K562 (cell line): Measurements from ENCODE around the gene PGP. TPM values are rescaled to one million over a fixed set of nuclear protein-coding genes. Genes with fewer than 3 reads are reported as not detected.
A peak's percentile ranks its signal among the peaks of the same experiment; 100 is the strongest.

Experiments
- NFXL1 ChIP-seq: fragments of 450-650 bp; formaldehyde crosslinking; IDR thresholded peaks from 2 replicates; pipeline ENCODE4 v1.4.0; 2021; ENCODE audit warnings: mild to moderate bottlenecking
- SMARCB1 ChIP-seq: IDR thresholded peaks from 2 replicates; pipeline ENCODE4 v1.6.1; 2011; ENCODE audit warnings: improper control_type of control experiment, low read depth; ENCODE audit not compliant: insufficient read length
- ZNF140 ChIP-seq: fragments of 250-450 bp; sonication (Bioruptor Pico); IDR thresholded peaks from 2 replicates; pipeline ENCODE4 v1.8.0; 2021; ENCODE audit warnings: moderate library complexity, mild to moderate bottlenecking, inconsistent platforms
- polyA plus RNA-seq, 8 experiments: library from polyadenylated mRNA; depleted of rRNA in 4 of 8; stranded (reverse) in 5 of 8; unstranded in 3 of 8; fragments of >200 nt; fragmentation: Nextera tagmentation in 2 of 8; fragmentation: Illumina TruSeq in 1 of 8; extraction: Ambion mirVana in 2 of 8; extraction: Trizol in 1 of 8; gene quantifications; 2 replicates each; pipeline versions ENCODE4 v1.2.1 to v1.2.3, GENCODE V29; 2011 to 2014; ENCODE audit warnings: inconsistent platforms in 1 of 8, missing spikeins in 1 of 8
- total RNA-seq, 7 experiments: library from RNA; depleted of rRNA in 6 of 7; stranded (reverse); fragments of >200 nt in 6 of 7; fragmentation: Illumina TruSeq in 2 of 7; extraction: Trizol in 2 of 7; gene quantifications; 2 replicates each; pipeline versions ENCODE4 v1.2.1 to v1.2.3, GENCODE V29; 2011 to 2021; ENCODE audit warnings: low replicate concordance in 1 of 7
- TF ChIP-seq, protein P1 (sequence below), 2 experiments: fragments of 450-650 bp in 1 of 2; sonication (generic) in 1 of 2; formaldehyde crosslinking in 1 of 2; IDR thresholded peaks; 2 replicates each; pipeline versions ENCODE4 v1.7.1 to v1.9.0; 2016 to 2022; ENCODE audit warnings: inconsistent platforms in 1 of 2, mild to moderate bottlenecking in 1 of 2, missing genetic modification reagents in 1 of 2
- TF ChIP-seq, protein P2 (sequence below): sonication (generic); IDR thresholded peaks from 2 replicates; pipeline ENCODE4 v1.6.1; 2016
- TF ChIP-seq, protein P3 (sequence below), 2 experiments: IDR thresholded peaks in 1 of 2; conservative IDR thresholded peaks in 1 of 2; 2 replicates each; pipeline ENCODE4 v1.6.1; 2016; ENCODE audit warnings: low read depth in 2 of 2, mild to moderate bottlenecking in 1 of 2, missing compliant biosample characterization in 1 of 2, missing genetic modification characterization in 1 of 2, moderate library complexity in 1 of 2
- TF ChIP-seq, protein P4 (sequence below): fragments of 250-450 bp; sonication (Bioruptor Pico); IDR thresholded peaks from 2 replicates; pipeline ENCODE4 v1.5.0; 2021
- TF ChIP-seq, protein P5 (sequence below): fragments of 250-450 bp; sonication (Bioruptor Pico); IDR thresholded peaks from 2 replicates; pipeline ENCODE4 v1.8.0; 2022; ENCODE audit warnings: inconsistent platforms, mild to moderate bottlenecking, moderate library complexity, borderline replicate concordance

Gene PGP
- total and polyA plus RNA-seq, 9 of the 15 experiments (the other 6 are each of a cell fraction or from before 2014, with no cell fraction given), result 1.1 to 57.6 (median 19.6) TPM

DNA sequence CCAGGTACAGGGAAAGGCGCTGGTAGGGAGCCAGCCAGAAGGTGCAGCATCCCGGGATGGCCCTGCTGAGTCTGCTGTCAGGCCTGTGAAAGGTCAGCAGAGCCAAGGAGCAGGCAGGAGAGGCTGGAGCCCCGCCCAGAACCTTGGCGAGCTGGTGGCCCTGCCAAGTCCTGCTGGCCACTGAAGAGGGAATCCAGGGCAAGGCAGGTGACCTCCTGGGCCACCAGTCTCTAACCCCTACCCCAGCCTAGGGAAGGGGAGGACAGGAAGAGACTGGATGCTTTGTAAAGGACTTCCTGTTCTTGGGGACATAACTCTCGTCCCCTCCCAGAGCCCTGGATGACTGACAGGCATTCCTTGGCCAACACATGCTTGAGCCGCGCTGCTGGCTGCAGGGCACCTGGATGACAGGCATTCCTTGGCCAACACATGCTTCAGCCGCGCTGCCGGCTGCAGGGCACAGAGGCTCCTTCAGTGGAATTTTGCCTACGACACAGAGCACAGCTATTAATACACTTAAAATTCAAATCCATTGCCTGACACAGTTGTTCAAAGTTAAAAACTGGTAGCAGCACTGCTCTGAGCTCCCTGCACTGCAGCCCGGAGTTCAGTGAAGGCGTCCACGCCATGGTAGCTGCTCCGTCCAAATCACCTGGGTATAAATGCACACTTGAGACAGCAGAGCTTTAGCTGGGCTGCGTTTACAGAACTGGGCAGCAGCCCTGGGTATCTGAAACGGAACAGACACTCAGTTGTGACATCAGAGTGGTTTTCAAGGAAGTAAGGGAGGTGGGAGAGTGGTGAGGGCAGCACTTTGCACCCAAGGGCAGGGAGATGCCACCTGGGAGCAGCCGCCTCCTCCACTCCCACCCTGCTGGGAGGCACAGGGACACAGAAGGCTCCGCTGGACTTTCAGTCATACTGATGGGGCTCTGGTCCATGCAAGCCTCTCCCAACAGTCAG lies 2.0 kb downstream of the PGP start (continued):
- TF ChIP-seq, protein P1, sequence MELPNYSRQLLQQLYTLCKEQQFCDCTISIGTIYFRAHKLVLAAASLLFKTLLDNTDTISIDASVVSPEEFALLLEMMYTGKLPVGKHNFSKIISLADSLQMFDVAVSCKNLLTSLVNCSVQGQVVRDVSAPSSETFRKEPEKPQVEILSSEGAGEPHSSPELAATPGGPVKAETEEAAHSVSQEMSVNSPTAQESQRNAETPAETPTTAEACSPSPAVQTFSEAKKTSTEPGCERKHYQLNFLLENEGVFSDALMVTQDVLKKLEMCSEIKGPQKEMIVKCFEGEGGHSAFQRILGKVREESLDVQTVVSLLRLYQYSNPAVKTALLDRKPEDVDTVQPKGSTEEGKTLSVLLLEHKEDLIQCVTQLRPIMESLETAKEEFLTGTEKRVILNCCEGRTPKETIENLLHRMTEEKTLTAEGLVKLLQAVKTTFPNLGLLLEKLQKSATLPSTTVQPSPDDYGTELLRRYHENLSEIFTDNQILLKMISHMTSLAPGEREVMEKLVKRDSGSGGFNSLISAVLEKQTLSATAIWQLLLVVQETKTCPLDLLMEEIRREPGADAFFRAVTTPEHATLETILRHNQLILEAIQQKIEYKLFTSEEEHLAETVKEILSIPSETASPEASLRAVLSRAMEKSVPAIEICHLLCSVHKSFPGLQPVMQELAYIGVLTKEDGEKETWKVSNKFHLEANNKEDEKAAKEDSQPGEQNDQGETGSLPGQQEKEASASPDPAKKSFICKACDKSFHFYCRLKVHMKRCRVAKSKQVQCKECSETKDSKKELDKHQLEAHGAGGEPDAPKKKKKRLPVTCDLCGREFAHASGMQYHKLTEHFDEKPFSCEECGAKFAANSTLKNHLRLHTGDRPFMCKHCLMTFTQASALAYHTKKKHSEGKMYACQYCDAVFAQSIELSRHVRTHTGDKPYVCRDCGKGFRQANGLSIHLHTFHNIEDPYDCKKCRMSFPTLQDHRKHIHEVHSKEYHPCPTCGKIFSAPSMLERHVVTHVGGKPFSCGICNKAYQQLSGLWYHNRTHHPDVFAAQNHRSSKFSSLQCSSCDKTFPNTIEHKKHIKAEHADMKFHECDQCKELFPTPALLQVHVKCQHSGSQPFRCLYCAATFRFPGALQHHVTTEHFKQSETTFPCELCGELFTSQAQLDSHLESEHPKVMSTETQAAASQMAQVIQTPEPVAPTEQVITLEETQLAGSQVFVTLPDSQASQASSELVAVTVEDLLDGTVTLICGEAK (IDR thresholded peaks at IDR 0.05), result peak; percentile 58; the same call in 1 of the 2 replicates
- TF ChIP-seq, protein P1 (CRISPR knock-in tag; IDR thresholded peaks at IDR 0.05), result no peak
- TF ChIP-seq, protein P2, sequence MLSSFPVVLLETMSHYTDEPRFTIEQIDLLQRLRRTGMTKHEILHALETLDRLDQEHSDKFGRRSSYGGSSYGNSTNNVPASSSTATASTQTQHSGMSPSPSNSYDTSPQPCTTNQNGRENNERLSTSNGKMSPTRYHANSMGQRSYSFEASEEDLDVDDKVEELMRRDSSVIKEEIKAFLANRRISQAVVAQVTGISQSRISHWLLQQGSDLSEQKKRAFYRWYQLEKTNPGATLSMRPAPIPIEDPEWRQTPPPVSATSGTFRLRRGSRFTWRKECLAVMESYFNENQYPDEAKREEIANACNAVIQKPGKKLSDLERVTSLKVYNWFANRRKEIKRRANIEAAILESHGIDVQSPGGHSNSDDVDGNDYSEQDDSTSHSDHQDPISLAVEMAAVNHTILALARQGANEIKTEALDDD, result no peak
- TF ChIP-seq, protein P3, sequence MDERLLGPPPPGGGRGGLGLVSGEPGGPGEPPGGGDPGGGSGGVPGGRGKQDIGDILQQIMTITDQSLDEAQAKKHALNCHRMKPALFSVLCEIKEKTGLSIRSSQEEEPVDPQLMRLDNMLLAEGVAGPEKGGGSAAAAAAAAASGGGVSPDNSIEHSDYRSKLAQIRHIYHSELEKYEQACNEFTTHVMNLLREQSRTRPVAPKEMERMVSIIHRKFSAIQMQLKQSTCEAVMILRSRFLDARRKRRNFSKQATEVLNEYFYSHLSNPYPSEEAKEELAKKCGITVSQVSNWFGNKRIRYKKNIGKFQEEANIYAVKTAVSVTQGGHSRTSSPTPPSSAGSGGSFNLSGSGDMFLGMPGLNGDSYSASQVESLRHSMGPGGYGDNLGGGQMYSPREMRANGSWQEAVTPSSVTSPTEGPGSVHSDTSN (CRISPR knock-in tag; IDR thresholded peaks at IDR 0.05; ENCODE audit: low read depth), result peak; percentile 76
- TF ChIP-seq, protein P3 (tag; conservative IDR thresholded peaks at IDR 0.05; ENCODE audit: low read depth), result peak; percentile 75
- no peak for TF ChIP-seq NFXL1 (CRISPR knock-in tag)
- TF ChIP-seq, protein P4, sequence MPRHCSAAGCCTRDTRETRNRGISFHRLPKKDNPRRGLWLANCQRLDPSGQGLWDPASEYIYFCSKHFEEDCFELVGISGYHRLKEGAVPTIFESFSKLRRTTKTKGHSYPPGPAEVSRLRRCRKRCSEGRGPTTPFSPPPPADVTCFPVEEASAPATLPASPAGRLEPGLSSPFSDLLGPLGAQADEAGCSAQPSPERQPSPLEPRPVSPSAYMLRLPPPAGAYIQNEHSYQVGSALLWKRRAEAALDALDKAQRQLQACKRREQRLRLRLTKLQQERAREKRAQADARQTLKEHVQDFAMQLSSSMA (CRISPR knock-in tag), result no peak
- TF ChIP-seq, protein P5, sequence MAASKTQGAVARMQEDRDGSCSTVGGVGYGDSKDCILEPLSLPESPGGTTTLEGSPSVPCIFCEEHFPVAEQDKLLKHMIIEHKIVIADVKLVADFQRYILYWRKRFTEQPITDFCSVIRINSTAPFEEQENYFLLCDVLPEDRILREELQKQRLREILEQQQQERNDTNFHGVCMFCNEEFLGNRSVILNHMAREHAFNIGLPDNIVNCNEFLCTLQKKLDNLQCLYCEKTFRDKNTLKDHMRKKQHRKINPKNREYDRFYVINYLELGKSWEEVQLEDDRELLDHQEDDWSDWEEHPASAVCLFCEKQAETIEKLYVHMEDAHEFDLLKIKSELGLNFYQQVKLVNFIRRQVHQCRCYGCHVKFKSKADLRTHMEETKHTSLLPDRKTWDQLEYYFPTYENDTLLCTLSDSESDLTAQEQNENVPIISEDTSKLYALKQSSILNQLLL, result no peak
- TF ChIP-seq ZNF140 (CRISPR knock-in tag), result no peak
- TF ChIP-seq SMARCB1, result no peak
